ENCODE data around the gene TOPORS.

Gene TOPORS

GRCh38 chr9:32501868-32502267 is 50.5 kb downstream of the TOPORS start:
- DNase-seq, result no peak

GRCh38 chr9:32500768-32501167 is 51.6 kb downstream of the TOPORS start:
- DNase-seq, result no peak

GRCh38 chr9:32497921-32498320 is 54.5 kb downstream of the TOPORS start:
- no peak for DNase-seq

GRCh38 chr9:32490601-32491000 is 61.8 kb downstream of the TOPORS start:
- DNase-seq, result no peak

All from activated T-cell treated with anti-CD3 and anti-CD28 coated beads for 4 hours (primary cell).